Fibroblast of lung (primary cell): Measurements from ENCODE around the gene MTM1. TPM values are rescaled to one million over a fixed set of nuclear protein-coding genes. Genes with fewer than 3 reads are reported as not detected.

ENCODE experiments used
- DNase-seq, 2 donors: peaks; one replicate each; pipeline versions ENCODE4 v3.0.0 to v3.0.0-alpha.2; 2010; ENCODE audit warnings: low read depth in 2 of 2
- H2AFZ ChIP-seq: 2 replicates; pipeline ENCODE4 v1.5.1; 2012; ENCODE audit warnings: low read length, control low read depth, inconsistent platforms
- H3K27ac ChIP-seq: 2 replicates; pipeline ENCODE4 v1.5.1; 2011; ENCODE audit warnings: low read length, control low read depth; ENCODE audit not compliant: insufficient read depth
- H3K27me3 ChIP-seq: 2 replicates; pipeline ENCODE4 v1.5.1; 2011; ENCODE audit warnings: mild to moderate bottlenecking, low read length; ENCODE audit not compliant: control insufficient read depth, insufficient read depth
- H3K36me3 ChIP-seq: 2 replicates; pipeline ENCODE4 v1.5.1; 2011; ENCODE audit warnings: low read length; ENCODE audit not compliant: control insufficient read depth, insufficient read depth
- H3K4me1 ChIP-seq: 2 replicates; pipeline ENCODE4 v1.5.1; 2011; ENCODE audit warnings: low read length; ENCODE audit not compliant: control insufficient read depth, insufficient read depth; ENCODE audit errors: extremely low read depth
- H3K4me2 ChIP-seq: 2 replicates; pipeline ENCODE4 v1.5.1; 2011; ENCODE audit warnings: low read length, control low read depth; ENCODE audit not compliant: insufficient read depth; ENCODE audit errors: extremely low read depth
- H3K4me3 ChIP-seq, 4 experiments: fragments of 200-600 bp in 1 of 4; sonication (generic) in 1 of 4; replicated peaks in 1 of 4; 2 replicates each; pipeline ENCODE4 v1.5.1; 2011 to 2016; ENCODE audit warnings: low read length in 4 of 4, low read depth in 3 of 4, mild to moderate bottlenecking in 3 of 4, control low read depth in 2 of 4, inconsistent platforms in 1 of 4, mixed read lengths in 1 of 4; ENCODE audit not compliant: insufficient read depth in 1 of 4; ENCODE audit errors: control extremely low read depth in 1 of 4
- H3K79me2 ChIP-seq: 2 replicates; pipeline ENCODE4 v1.5.1; 2012; ENCODE audit warnings: mild to moderate bottlenecking, low read length, inconsistent platforms; ENCODE audit not compliant: control insufficient read depth, insufficient read depth
- H3K9ac ChIP-seq: 2 replicates; pipeline ENCODE4 v1.5.1; 2011; ENCODE audit warnings: mild to moderate bottlenecking, low read length, control low read depth; ENCODE audit not compliant: insufficient read depth
- H3K9me3 ChIP-seq: 2 replicates; pipeline ENCODE4 v1.5.1; 2012; ENCODE audit warnings: low read depth, low read length; ENCODE audit not compliant: control insufficient read depth, insufficient read depth
- H4K20me1 ChIP-seq: 2 replicates; pipeline ENCODE4 v1.5.1; 2011; ENCODE audit warnings: low read length; ENCODE audit not compliant: control insufficient read depth, insufficient read depth; ENCODE audit errors: extremely low read depth
- CTCF ChIP-seq, 2 donors: IDR thresholded peaks in 1 of 2; conservative IDR thresholded peaks in 1 of 2; 1 replicate in 1 of 2; 2 replicates in 1 of 2; pipeline ENCODE4 v1.5.1; 2011 to 2012; ENCODE audit warnings: low read length in 2 of 2, control low read depth in 1 of 2, inconsistent platforms in 1 of 2, low read depth in 1 of 2, mild to moderate bottlenecking in 1 of 2
- EZH2 ChIP-seq: IDR thresholded peaks from 2 replicates; pipeline ENCODE4 v1.5.1; 2012; ENCODE audit warnings: low read length, control low read depth, mild to moderate bottlenecking; ENCODE audit errors: missing control alignments
- polyA plus RNA-seq, 2 donors: library from polyadenylated mRNA; depleted of rRNA in 1 of 2; stranded (reverse) in 1 of 2; unstranded in 1 of 2; fragments of >200 nt; gene quantifications; 2 replicates each; pipeline ENCODE4 v1.2.1, GENCODE V29; 2011 to 2012; ENCODE audit warnings: missing spikeins in 1 of 2
- total RNA-seq: library from RNA; depleted of rRNA; stranded (reverse); fragments of >200 nt; gene quantifications from 2 replicates; pipeline ENCODE4 v1.2.1, GENCODE V29; 2014

MTM1 gene
- total and polyA plus RNA-seq, 2 donors (not counting 1 experiment from before 2014, with no cell fraction given) = 5.0 to 15.2 TPM

GRCh38 chrX:150587585-150588503 is 19.4 kb downstream of the MTM1 start:
- Histone ChIP-seq H3K79me2 (no peaks in the 10 kb centered on the region), H3K27me3 (no peaks in the 10 kb centered on the region), H3K9me3 (no peaks in the 10 kb centered on the region), H3K36me3 (no peaks in the 10 kb centered on the region), H2AFZ (no peak overlapping the region), H3K27ac (no peak overlapping the region), H3K4me2 (no peak overlapping the region), H4K20me1 (no peaks in the 10 kb centered on the region), H3K4me3 (no peak overlapping the region), H3K4me1 (no peaks in the 10 kb centered on the region), H3K9ac (no peak overlapping the region)
- DNase-seq = peak; percentile 9 to 41
- peak; percentile 51 to 63 for TF ChIP-seq CTCF (conservative IDR thresholded peaks at IDR 0.05 in 1 of 2, IDR thresholded peaks at IDR 0.05 in 1 of 2; ENCODE audit: low read depth in 1 of 2, low read length in 2 of 2)
- no peak for TF ChIP-seq EZH2

DNA sequence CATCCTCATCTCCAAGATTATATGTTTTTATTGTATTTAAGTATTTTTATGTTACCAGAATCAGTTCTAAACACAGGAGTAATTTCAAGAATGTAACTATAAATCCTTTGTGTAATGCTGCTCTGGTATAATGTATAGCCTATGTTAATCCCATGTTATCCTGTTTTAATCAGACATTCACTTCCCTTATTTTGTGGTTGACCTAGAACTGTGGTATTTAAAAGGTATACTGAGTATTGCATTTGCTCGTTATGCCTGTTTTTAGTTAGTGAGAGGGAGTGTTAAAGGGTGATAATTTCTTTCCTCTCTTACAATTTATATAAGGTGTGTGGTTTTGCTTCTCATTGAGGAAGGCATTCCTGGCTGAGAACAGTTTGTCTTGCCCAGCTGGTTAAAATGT is 26.2 kb downstream of the MTM1 start:
- Histone ChIP-seq H3K9ac (no peak overlapping the region), H4K20me1 (no peaks in the 10 kb centered on the region), H3K4me1 (no peaks in the 10 kb centered on the region), H3K79me2 (no peaks in the 10 kb centered on the region), H3K4me3 (no peak overlapping the region), H3K4me2 (no peak overlapping the region), H3K36me3 (no peaks in the 10 kb centered on the region), H3K9me3 (no peaks in the 10 kb centered on the region), H2AFZ (no peak overlapping the region), H3K27me3 (no peaks in the 10 kb centered on the region), H3K27ac (no peak overlapping the region)
- TF ChIP-seq CTCF (conservative IDR thresholded peaks at IDR 0.05 in 1 of 2, IDR thresholded peaks at IDR 0.05 in 1 of 2; ENCODE audit: low read depth in 1 of 2, low read length in 2 of 2) (no peak), EZH2 (no peak)
- DNase-seq = no peak

DNA sequence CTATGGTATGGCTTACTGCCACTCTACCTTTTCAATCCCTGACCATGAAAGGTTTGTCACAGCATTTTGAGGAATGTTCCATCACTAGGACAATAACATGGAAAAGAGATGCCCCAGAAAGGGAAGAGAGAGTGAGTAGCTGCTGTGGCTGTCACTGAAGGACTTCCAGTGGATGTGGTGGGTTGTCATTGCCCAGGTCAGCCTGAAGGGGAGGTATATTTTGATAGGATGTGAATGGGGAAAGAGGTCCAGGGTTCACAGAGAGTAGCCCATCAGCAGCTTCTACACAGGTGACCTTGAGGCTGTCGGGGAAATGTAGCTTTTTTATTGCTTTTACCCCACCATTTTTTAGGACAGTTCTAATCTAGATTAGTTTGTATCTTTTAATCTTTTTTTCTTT is 30.8 kb downstream of the MTM1 start:
- no peak for TF ChIP-seq CTCF (conservative IDR thresholded peaks at IDR 0.05 in 1 of 2, IDR thresholded peaks at IDR 0.05 in 1 of 2; ENCODE audit: low read depth in 1 of 2, low read length in 2 of 2)
- TF ChIP-seq EZH2 = no peak
- DNase-seq = no peak
- Histone ChIP-seq H3K27me3 (no peaks in the 10 kb centered on the region), H3K79me2 (no peaks in the 10 kb centered on the region), H2AFZ (no peak overlapping the region), H4K20me1 (no peaks in the 10 kb centered on the region), H3K9me3 (no peaks in the 10 kb centered on the region), H3K36me3 (no peaks in the 10 kb centered on the region), H3K4me3 (no peak overlapping the region), H3K4me1 (no peaks in the 10 kb centered on the region), H3K4me2 (no peak overlapping the region), H3K27ac (no peak overlapping the region), H3K9ac (no peak overlapping the region)
